ENCODE results near the gene ADGRL3. TPM values are rescaled to one million over a fixed set of nuclear protein-coding genes. Genes with fewer than 3 reads are reported as not detected.
A peak's percentile ranks its signal among the peaks of the same experiment; 100 is the strongest.

ADGRL3 gene
- total RNA-seq, 1 donor from 2014 or later: 31.3 TPM

DNA sequence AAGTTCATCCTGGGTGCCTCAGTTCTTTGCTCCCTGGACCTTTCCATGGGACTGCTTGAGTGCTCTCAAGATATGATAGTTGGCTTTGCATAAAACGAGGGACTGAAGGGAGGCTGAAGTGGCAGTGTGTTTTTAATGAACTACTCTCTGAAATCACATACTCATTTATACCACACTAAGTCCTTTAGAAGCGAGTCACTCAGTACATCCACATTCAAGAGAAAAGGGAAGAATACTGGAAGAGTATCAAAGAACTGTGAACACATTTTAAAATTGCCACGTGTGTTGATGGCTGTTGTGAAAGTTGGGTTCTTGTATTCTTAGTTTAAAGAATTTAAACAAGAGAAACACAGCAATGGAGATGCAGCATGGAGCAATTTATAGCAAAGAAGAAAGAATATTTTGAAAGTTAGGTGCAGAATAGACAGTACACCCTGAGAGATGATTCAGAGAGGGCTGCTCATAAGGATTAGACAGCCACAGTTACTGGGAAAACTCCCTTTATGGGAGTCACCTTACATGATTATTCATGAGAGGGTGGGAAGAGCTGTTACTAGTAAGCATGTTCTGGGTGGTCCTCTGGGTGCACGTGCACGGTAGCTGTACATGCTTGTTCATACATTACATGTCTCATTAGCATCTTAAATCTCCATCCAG lies 380.7 kb downstream of the ADGRL3 start:
- TF ChIP-seq EZH2 (IDR thresholded peaks at IDR 0.05; ENCODE audit: insufficient read depth, low read length): no peak
- TF ChIP-seq CTCF (IDR thresholded peaks at IDR 0.05; ENCODE audit: insufficient read depth, low read depth, low read length): no peak
- peak; percentile 14 for DNase-seq (ENCODE audit: low read depth)
- FAIRE-seq: no peak

GRCh38 chr4:61583696-61584095 lies 383.6 kb downstream of the ADGRL3 start:
- no peak overlapping the region for H3K4me3 Mint-ChIP-seq (ENCODE audit: unreplicated experiment)
- peaks cover 3% of the 10 kb centered on the region for H3K9me3 Mint-ChIP-seq (ENCODE audit: unreplicated experiment)
- H2AFZ ChIP-seq (ENCODE audit: low read depth, low read length): no peak overlapping the region
- H3K27ac Mint-ChIP-seq (ENCODE audit: unreplicated experiment): no peak overlapping the region
- no peaks in the 10 kb centered on the region for H3K9me3 ChIP-seq (ENCODE audit: insufficient read depth, low read depth, low read length)
- H3K36me3 ChIP-seq (ENCODE audit: insufficient read depth, low read length): no peaks in the 10 kb centered on the region
- H3K36me3 Mint-ChIP-seq (ENCODE audit: low read depth, unreplicated experiment): no peaks in the 10 kb centered on the region
- peak; percentile 81 for DNase-seq (ENCODE audit: low read depth)
- no peaks in the 10 kb centered on the region for H4K20me1 ChIP-seq (ENCODE audit: insufficient read depth, low read length)
- peaks cover 16% of the 10 kb centered on the region for H3K4me1 Mint-ChIP-seq (ENCODE audit: low read depth, unreplicated experiment)
- no peak overlapping the region for H3K9ac ChIP-seq (ENCODE audit: low read length)
- FAIRE-seq: peak; percentile 32
- no peaks in the 10 kb centered on the region for H3K79me2 ChIP-seq (ENCODE audit: insufficient read depth, low read length)
- H3K4me3 ChIP-seq (ENCODE audit: insufficient read depth, low read depth, low read length): no peak overlapping the region
- H3K27ac ChIP-seq (ENCODE audit: low read depth, low read length): no peak overlapping the region
- TF ChIP-seq CTCF (IDR thresholded peaks at IDR 0.05; ENCODE audit: insufficient read depth, low read depth, low read length) (no peak), EZH2 (IDR thresholded peaks at IDR 0.05; ENCODE audit: insufficient read depth, low read length) (no peak)
- no peaks in the 10 kb centered on the region for H3K27me3 ChIP-seq (ENCODE audit: insufficient read depth, low read length)
- no peaks in the 10 kb centered on the region for H3K27me3 Mint-ChIP-seq (ENCODE audit: low read depth, unreplicated experiment)
- H3K4me2 ChIP-seq (ENCODE audit: low read length): no peak overlapping the region
- H3K4me1 ChIP-seq (ENCODE audit: insufficient read depth, low read length): no peaks in the 10 kb centered on the region

More for the DNA sequence above, 380.7 kb downstream of the ADGRL3 start:
- no peaks in the 10 kb centered on the region for H3K9me3 ChIP-seq (ENCODE audit: insufficient read depth, low read depth, low read length)
- Mint-ChIP-seq H3K9me3 (ENCODE audit: unreplicated experiment) (peaks cover 3% of the 10 kb centered on the region), H3K4me1 (ENCODE audit: low read depth, unreplicated experiment) (peaks cover 19% of the 10 kb centered on the region), H3K36me3 (ENCODE audit: low read depth, unreplicated experiment) (no peaks in the 10 kb centered on the region), H3K4me3 (ENCODE audit: unreplicated experiment) (no peak overlapping the region), H3K27ac (ENCODE audit: unreplicated experiment) (peak overlapping the region; percentile 48), H3K27me3 (ENCODE audit: low read depth, unreplicated experiment) (no peaks in the 10 kb centered on the region)
- H3K36me3 ChIP-seq (ENCODE audit: insufficient read depth, low read length): no peaks in the 10 kb centered on the region
- H4K20me1 ChIP-seq (ENCODE audit: insufficient read depth, low read length): no peaks in the 10 kb centered on the region
- no peak overlapping the region for H3K27ac ChIP-seq (ENCODE audit: low read depth, low read length)
- H3K4me3 ChIP-seq (ENCODE audit: insufficient read depth, low read depth, low read length): no peak overlapping the region
- no peak overlapping the region for H3K4me2 ChIP-seq (ENCODE audit: low read length)
- no peaks in the 10 kb centered on the region for H3K27me3 ChIP-seq (ENCODE audit: insufficient read depth, low read length)
- H3K79me2 ChIP-seq (ENCODE audit: insufficient read depth, low read length): no peaks in the 10 kb centered on the region
- H2AFZ ChIP-seq (ENCODE audit: low read depth, low read length): no peak overlapping the region
- no peak overlapping the region for H3K9ac ChIP-seq (ENCODE audit: low read length)
- no peaks in the 10 kb centered on the region for H3K4me1 ChIP-seq (ENCODE audit: insufficient read depth, low read length)
